Neural cell (in vitro differentiated cells): ENCODE data around the gene DNAAF5.

Experiments
- EP300 ChIP-seq: fragments of 450-650 bp; conservative IDR thresholded peaks from 2 replicates; pipeline ENCODE4 v1.6.1; 2014; ENCODE audit warnings: antibody characterized with exemption, mild to moderate bottlenecking, moderate library complexity; ENCODE audit not compliant: poor library complexity, severe bottlenecking
- EZH2 ChIP-seq: fragments of 200-600, 300-800 bp; shearing (Covaris generic), sonication (generic); IDR thresholded peaks from 2 replicates; pipeline ENCODE4 v1.6.1; 2014; ENCODE audit warnings: antibody characterized with exemption, low read length, borderline replicate concordance, mild to moderate bottlenecking; ENCODE audit not compliant: insufficient read depth, poor library complexity, severe bottlenecking
- MXI1 ChIP-seq: fragments of 450-650 bp; conservative IDR thresholded peaks from 2 replicates; pipeline ENCODE4 v1.6.1; 2014; ENCODE audit warnings: antibody characterized with exemption, mild to moderate bottlenecking; ENCODE audit not compliant: poor library complexity, severe bottlenecking
- POLR2AphosphoS5 ChIP-seq: IDR thresholded peaks from 2 replicates; pipeline ENCODE4 v1.6.1; 2012
- RAD21 ChIP-seq: fragments of 450-650 bp; conservative IDR thresholded peaks from 2 replicates; pipeline ENCODE4 v1.6.1; 2014; ENCODE audit warnings: antibody characterized with exemption, mild to moderate bottlenecking, moderate library complexity
- REST ChIP-seq: IDR thresholded peaks from 2 replicates; pipeline ENCODE4 v1.6.1; 2012; ENCODE audit warnings: borderline replicate concordance
- SMC3 ChIP-seq: fragments of 450-650 bp; conservative IDR thresholded peaks from 2 replicates; pipeline ENCODE4 v1.6.1; 2014; ENCODE audit warnings: antibody characterized with exemption, mild to moderate bottlenecking, moderate library complexity; ENCODE audit not compliant: poor library complexity
- TF ChIP-seq, protein P1 (sequence below): fragments of 450-650 bp; IDR thresholded peaks from 2 replicates; pipeline ENCODE4 v1.5.1; 2014; ENCODE audit warnings: antibody characterized with exemption, mild to moderate bottlenecking, moderate library complexity; ENCODE audit not compliant: poor library complexity, severe bottlenecking

DNA sequence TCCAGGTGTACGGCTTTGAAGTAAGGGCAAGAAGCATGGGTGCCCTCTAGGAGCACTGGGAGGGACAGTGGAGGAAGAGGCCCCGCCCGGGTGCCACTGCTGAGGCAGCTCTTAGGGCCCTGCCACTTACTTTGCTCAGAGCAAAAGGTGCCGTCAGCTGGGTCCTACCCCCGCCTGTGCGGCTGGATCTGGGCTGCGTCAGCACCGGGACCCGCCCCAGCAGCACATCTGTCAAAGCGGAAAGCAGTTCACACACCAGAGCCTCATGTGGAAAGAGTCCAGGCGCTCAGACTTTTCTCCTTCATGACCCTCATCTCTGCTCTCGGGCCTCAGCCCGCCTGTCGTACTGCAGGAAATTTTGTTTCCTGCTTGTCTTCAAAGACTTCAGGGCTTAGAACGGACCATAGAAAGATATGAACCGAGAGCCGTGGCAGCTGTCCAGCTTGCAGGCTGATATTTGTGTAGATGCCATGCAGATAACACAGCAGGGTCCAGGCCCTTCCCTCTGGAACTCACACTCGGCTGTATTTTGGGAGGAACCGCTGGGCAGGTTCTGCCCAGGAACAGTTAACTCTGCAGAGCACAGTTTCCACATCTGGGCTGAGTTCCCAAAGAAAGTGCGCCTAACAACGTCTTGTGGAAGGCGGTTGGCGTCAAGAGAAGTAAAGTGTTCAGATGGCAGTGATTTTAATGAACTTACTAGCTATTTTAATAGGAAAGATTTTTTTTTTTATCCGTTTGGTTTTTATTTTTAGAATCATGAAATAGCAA lies 44.9 kb downstream of the DNAAF5 start:
- TF ChIP-seq EZH2 (no peak), MXI1 (no peak), RAD21 (no peak), EP300 (no peak), REST (no peak), SMC3 (no peak), POLR2AphosphoS5 (no peak)
- TF ChIP-seq, protein P1, sequence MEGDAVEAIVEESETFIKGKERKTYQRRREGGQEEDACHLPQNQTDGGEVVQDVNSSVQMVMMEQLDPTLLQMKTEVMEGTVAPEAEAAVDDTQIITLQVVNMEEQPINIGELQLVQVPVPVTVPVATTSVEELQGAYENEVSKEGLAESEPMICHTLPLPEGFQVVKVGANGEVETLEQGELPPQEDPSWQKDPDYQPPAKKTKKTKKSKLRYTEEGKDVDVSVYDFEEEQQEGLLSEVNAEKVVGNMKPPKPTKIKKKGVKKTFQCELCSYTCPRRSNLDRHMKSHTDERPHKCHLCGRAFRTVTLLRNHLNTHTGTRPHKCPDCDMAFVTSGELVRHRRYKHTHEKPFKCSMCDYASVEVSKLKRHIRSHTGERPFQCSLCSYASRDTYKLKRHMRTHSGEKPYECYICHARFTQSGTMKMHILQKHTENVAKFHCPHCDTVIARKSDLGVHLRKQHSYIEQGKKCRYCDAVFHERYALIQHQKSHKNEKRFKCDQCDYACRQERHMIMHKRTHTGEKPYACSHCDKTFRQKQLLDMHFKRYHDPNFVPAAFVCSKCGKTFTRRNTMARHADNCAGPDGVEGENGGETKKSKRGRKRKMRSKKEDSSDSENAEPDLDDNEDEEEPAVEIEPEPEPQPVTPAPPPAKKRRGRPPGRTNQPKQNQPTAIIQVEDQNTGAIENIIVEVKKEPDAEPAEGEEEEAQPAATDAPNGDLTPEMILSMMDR: no peak
